Measurements from ENCODE around the gene APLP1. TPM values are rescaled to one million over a fixed set of nuclear protein-coding genes. Genes with fewer than 3 reads are reported as not detected.

The APLP1 gene
- total RNA-seq, 1 experiment from 2014 or later, result 11.5 TPM

GRCh38 chr19:35894342-35894741 lies 26.0 kb downstream of the APLP1 start:
- Mint-ChIP-seq H3K36me3 (ENCODE audit: insufficient read depth, unreplicated experiment) (peaks cover 40% of the 10 kb centered on the region), H3K4me3 (ENCODE audit: low read depth, unreplicated experiment) (no peak overlapping the region), H3K27me3 (ENCODE audit: unreplicated experiment) (no peaks in the 10 kb centered on the region), H3K9me3 (ENCODE audit: low read depth, unreplicated experiment) (no peaks in the 10 kb centered on the region), H3K4me1 (ENCODE audit: low read depth, unreplicated experiment) (no peaks in the 10 kb centered on the region), H3K27ac (ENCODE audit: unreplicated experiment) (no peak overlapping the region)
- no peak for DNase-seq
- intact Hi-C loops (cut with micrococcal nuclease; ENCODE audit: unreplicated experiment), result no loop called here
- no TSS peak for BruUV-seq (replicated peaks)
- CTCF ChIA-PET, result interaction anchor here (0.7 kb wide), 1 partner anchor 48 kb away, joined by 3 read pairs; no protein-coding TSS in a partner anchor
- TF ChIP-seq CTCF (IDR thresholded peaks at IDR 0.05; ENCODE audit: unreplicated experiment), result no peak

GRCh38 chr19:35895911-35896642 lies 27.7 kb downstream of the APLP1 start:
- no peak overlapping the region for H3K4me3 Mint-ChIP-seq (ENCODE audit: low read depth, unreplicated experiment)
- H3K27ac Mint-ChIP-seq (ENCODE audit: unreplicated experiment), result no peak overlapping the region
- no peaks in the 10 kb centered on the region for H3K4me1 Mint-ChIP-seq (ENCODE audit: low read depth, unreplicated experiment)
- intact Hi-C loops (cut with micrococcal nuclease; ENCODE audit: unreplicated experiment), result no loop called here
- TF ChIP-seq CTCF (IDR thresholded peaks at IDR 0.05; ENCODE audit: unreplicated experiment), result no peak
- CTCF ChIA-PET, result no interaction called here
- DNase-seq, result no peak
- no peaks in the 10 kb centered on the region for H3K27me3 Mint-ChIP-seq (ENCODE audit: unreplicated experiment)
- BruUV-seq (replicated peaks), result no TSS peak
- peaks cover 45% of the 10 kb centered on the region for H3K36me3 Mint-ChIP-seq (ENCODE audit: insufficient read depth, unreplicated experiment)
- H3K9me3 Mint-ChIP-seq (ENCODE audit: low read depth, unreplicated experiment), result no peaks in the 10 kb centered on the region

GRCh38 chr19:35896643-35897040 lies 28.3 kb downstream of the APLP1 start:
- intact Hi-C loops (cut with micrococcal nuclease; ENCODE audit: unreplicated experiment), result no loop called here
- Mint-ChIP-seq H3K4me1 (ENCODE audit: low read depth, unreplicated experiment) (no peaks in the 10 kb centered on the region), H3K27me3 (ENCODE audit: unreplicated experiment) (peaks cover 4% of the 10 kb centered on the region), H3K27ac (ENCODE audit: unreplicated experiment) (no peak overlapping the region), H3K9me3 (ENCODE audit: low read depth, unreplicated experiment) (no peaks in the 10 kb centered on the region), H3K36me3 (ENCODE audit: insufficient read depth, unreplicated experiment) (peaks cover 45% of the 10 kb centered on the region), H3K4me3 (ENCODE audit: low read depth, unreplicated experiment) (no peak overlapping the region)
- no TSS peak for BruUV-seq (replicated peaks)
- CTCF ChIA-PET, result no interaction called here
- no peak for TF ChIP-seq CTCF (IDR thresholded peaks at IDR 0.05; ENCODE audit: unreplicated experiment)
- no peak for DNase-seq

- CTCF ChIA-PET, result interaction anchor here (0.5 kb wide), 1 partner anchor 275 kb away, joined by 4 read pairs; no protein-coding TSS in a partner anchor
- no TSS peak for BruUV-seq (replicated peaks)
- intact Hi-C loops (cut with micrococcal nuclease; ENCODE audit: unreplicated experiment), result no loop called here
- Mint-ChIP-seq H3K27me3 (ENCODE audit: unreplicated experiment) (peaks cover 17% of the 10 kb centered on the region), H3K4me3 (ENCODE audit: low read depth, unreplicated experiment) (peak overlapping the region; percentile 91), H3K4me1 (ENCODE audit: low read depth, unreplicated experiment) (no peaks in the 10 kb centered on the region), H3K36me3 (ENCODE audit: insufficient read depth, unreplicated experiment) (peaks cover 39% of the 10 kb centered on the region), H3K9me3 (ENCODE audit: low read depth, unreplicated experiment) (no peaks in the 10 kb centered on the region), H3K27ac (ENCODE audit: unreplicated experiment) (peak overlapping the region; percentile 74)
- TF ChIP-seq CTCF (IDR thresholded peaks at IDR 0.05; ENCODE audit: unreplicated experiment), result no peak
- no peak for DNase-seq
Observed at GRCh38 chr19:35897706-35898451, 29.5 kb downstream of the APLP1 start.
